MM.1S (cell line): ENCODE measurements around the gene OSGIN1.

Experiments
- CTCF ChIP-seq: fragments of 300-600 bp; sonication (generic); IDR thresholded peaks from 2 replicates; pipeline ENCODE4 v1.5.1; 2016; ENCODE audit warnings: antibody characterized with exemption, low read length, mixed read lengths
- EZH2phosphoT487 ChIP-seq: fragments of 300-600 bp; sonication (generic); IDR thresholded peaks from 2 replicates; pipeline ENCODE4 v1.6.1; 2018; ENCODE audit warnings: antibody characterized with exemption, low read length

- TF ChIP-seq EZH2phosphoT487 (no peak), CTCF (no peak)
Observed at GRCh38 chr16:83925957-83926725, 26.9 kb upstream of the OSGIN1 start.
